Body of pancreas (tissue), 4 donors: ENCODE data around the gene CCIN.

Experiments
- CTCF ChIP-seq, 7 experiments: fragments of 450-650 bp in 4 of 7; fragments of 200-600 bp in 3 of 7; sonication (generic) in 3 of 7; IDR thresholded peaks; one replicate each; pipeline ENCODE4 v1.5.1; 2016 to 2019; ENCODE audit warnings: antibody characterized with exemption in 7 of 7
- POLR2A ChIP-seq, 3 donors: fragments of 450-650 bp; IDR thresholded peaks; one replicate each; pipeline ENCODE4 v1.6.1; 2016; ENCODE audit warnings: antibody characterized with exemption in 3 of 3, mild to moderate bottlenecking in 2 of 3

GRCh38 chr9:36136272-36136893, 32.8 kb upstream of the CCIN start, which contains the start of gene GLIPR2:
- TF ChIP-seq CTCF (IDR thresholded peaks at IDR 0.05), result peak in 1 of 7 experiments; percentile 17
- peak in 1 of 3 donors; percentile 41 for TF ChIP-seq POLR2A (IDR thresholded peaks at IDR 0.05)
